AG20443 (cell line): ENCODE data around the gene GRK7.
"Not testable (repeated sequence)": the region's sequence is repeated elsewhere in the genome, so short reads cannot be mapped to it uniquely, and the experiment has no call there.

Experiments used
- DNase-seq: peaks from one replicate; pipeline ENCODE4 v3.0.0; 2012; ENCODE audit warnings: low spot score, mixed read lengths

Gene GRK7

GRCh38 chr3:141754032-141754431, 9.2 kb upstream of the GRK7 start:
- DNase-seq = no peak

- DNase-seq = not testable (repeated sequence)
Observed at GRCh38 chr3:141762552-141762951, 656 bp upstream of the GRK7 start.

GRCh38 chr3:141764045-141764444, 837 bp downstream of the GRK7 start:
- DNase-seq = no peak

GRCh38 chr3:141764465-141764864, 1.3 kb downstream of the GRK7 start:
- no peak for DNase-seq

GRCh38 chr3:141764986-141765385, 1.8 kb downstream of the GRK7 start:
- no peak for DNase-seq

DNA sequence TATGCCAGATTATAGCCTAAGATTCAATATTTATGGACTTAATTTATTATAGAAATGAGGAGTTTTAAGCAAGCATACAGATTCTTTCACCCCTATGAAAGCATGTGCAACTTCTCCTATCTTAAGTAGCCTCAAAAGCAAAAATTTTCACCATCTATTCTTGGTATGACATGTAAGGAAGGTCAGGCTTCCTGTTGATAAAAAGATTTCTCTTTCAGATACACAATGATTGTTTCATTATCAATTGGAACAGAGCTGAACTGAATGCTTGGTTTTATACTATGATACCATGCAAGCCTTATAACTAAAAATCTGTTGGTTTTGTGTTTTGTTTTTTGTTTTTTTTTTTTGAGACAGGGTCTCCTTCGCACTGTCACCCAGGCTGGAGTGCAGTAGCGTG, 3.9 kb downstream of the GRK7 start:
- DNase-seq = no peak

DNA sequence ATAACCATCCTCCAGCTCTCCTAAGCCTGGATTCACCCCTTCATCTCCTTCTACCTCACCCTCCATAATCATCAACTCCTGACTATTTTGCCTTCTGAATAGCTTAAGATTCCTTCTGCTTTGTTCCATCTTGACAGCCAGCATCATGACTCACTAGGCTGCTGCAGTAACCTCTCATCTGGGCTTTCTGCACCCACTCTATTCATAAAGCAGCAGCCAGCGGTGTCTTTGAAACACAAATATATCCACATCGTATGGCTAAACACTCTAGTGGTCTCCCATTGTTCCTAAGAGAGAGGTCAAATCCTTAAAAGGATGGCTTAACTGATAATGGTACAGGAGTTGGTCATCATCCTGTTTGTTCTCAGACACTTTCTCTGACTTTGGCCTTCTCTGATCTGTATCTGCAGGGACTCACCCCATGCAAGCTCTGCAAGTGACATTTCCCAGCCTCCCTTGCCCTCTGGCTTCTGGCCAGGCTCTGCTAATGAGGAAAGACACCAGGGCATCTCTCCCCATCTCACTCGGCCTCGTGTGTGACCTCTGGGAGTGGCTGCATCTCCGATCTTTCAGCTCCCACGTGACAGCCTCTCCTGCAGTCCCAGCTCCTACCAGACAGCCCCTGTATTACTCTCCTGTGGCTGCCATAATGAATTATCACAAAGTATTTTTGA, 6.2 kb downstream of the GRK7 start:
- DNase-seq = no peak

- no peak for DNase-seq
Observed at GRCh38 chr3:141773676-141774075, 10.5 kb downstream of the GRK7 start.

DNA sequence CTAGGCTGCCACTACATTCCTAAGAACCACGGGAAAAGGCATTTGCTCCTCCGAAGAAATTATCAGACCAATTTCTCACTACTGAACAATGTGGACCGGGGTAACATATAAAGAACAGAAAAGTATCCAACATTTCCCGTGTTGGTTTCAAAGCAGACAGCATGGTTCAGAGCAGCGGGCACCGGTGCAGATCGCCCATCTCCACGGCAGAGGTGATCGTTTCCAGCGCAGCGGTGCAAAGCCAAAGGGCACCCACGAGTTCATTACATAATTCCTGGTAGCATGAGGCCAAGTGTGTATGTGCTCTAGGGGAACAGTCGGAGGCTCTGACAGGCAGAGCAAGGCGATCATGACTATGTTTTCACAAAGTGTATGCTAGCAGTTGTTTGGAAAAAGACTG, 13.2 kb downstream of the GRK7 start:
- DNase-seq = no peak

DNA sequence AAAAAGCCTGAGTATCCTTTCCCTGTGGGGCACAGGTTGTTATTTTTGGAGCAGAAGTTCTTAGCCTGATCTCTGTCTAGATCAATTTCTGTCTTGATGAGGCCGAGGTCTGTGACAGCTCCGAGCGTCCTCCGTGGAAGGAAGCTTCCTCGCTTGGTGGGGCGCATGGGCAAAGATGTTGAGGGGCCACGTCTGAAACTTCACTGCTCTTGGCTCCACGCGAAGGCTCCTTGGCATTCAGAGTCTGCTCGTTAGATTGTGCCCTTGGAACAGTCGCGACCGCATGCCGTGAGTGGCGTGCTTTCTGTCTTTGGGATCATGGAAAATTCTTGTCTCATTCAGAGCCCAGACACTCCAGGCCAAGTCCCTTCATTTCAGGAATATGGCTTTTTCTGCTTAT, 13.7 kb downstream of the GRK7 start:
- no peak for DNase-seq

DNA sequence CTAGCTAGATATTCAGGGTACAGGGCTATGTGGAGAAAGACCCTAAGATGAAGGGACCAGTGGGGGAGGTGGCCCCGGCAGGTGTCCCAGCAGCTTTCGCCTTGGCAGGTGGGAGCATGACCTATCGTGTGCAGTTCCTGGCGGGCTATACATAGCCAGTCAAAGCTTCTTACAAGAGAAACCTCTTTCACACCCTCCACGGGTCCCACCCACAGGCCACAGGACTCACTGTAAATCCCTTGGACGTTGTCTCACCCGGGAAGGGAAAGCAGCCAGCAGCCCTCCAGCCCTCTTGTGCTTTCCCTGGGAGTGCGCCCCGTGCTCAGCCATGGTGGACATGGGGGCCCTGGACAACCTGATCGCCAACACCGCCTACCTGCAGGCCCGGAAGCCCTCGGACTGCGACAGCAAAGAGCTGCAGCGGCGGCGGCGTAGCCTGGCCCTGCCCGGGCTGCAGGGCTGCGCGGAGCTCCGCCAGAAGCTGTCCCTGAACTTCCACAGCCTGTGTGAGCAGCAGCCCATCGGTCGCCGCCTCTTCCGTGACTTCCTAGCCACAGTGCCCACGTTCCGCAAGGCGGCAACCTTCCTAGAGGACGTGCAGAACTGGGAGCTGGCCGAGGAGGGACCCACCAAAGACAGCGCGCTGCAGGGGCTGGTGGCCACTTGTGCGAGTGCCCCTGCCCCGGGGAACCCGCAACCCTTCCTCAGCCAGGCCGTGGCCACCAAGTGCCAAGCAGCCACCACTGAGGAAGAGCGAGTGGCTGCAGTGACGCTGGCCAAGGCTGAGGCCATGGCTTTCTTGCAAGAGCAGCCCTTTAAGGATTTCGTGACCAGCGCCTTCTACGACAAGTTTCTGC, 15.0 kb downstream of the GRK7 start:
- DNase-seq = peak; percentile 2

DNA sequence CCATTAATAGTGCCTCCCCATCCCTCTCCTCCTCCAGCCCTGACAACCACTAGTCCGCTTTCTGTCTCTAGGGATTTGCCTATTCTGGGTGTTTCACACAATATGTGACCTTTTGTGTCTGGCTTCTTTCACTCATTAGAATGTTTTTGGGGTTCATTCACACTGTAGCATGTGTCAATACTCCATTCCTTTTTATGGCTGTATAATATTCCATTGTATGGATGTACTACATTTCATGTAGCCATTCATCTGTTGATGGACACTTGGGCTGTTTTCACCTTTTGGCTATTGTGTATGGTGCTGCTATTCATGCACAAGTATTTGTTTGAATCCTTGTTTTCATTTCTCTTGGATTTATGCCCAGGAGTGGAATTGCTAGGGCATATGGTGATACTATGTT, 16.5 kb downstream of the GRK7 start:
- DNase-seq = no peak

- peak; percentile 6 for DNase-seq
Observed at GRCh38 chr3:141782386-141782932, 19.3 kb downstream of the GRK7 start.

DNA sequence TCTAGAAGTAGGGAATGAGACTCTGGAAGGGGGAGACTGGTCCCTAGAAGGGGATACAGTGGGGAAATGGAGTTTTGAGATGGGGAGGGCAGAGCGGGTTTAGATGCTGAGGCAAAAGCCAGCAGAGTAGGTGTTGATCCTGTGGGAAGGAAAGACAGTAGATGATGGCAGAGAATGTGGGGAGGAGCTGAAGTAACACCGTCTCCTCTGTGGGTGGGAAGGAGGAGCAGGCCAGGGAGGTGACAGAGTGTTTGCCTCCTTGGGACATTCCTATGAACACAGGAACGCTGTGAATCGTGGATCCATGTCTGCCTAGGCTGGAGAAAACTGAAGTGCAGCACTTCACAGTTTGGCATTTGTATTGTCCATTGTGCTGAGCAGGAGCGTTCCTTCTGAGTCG, 20.4 kb downstream of the GRK7 start:
- no peak for DNase-seq

GRCh38 chr3:141784096-141784495, 20.9 kb downstream of the GRK7 start:
- no peak for DNase-seq

DNA sequence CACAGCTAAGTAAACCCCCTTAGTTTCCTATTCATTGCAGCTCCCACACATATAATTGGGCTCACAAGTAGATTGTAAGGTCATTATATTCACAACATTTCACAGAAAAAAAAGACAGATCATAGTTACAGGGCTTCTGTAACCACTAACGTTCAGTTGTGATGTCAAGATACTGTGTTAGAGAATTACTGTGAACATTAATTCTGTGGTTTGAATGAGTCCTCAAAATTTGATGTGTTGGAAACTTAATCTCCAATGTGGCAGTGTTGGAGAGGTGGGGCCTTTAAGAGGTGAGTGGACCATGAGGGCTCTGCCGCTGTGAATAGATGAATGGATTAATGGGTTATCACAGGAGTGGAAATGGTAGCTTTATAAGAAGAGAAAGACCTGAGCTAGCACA, 21.3 kb downstream of the GRK7 start:
- DNase-seq = no peak

DNA sequence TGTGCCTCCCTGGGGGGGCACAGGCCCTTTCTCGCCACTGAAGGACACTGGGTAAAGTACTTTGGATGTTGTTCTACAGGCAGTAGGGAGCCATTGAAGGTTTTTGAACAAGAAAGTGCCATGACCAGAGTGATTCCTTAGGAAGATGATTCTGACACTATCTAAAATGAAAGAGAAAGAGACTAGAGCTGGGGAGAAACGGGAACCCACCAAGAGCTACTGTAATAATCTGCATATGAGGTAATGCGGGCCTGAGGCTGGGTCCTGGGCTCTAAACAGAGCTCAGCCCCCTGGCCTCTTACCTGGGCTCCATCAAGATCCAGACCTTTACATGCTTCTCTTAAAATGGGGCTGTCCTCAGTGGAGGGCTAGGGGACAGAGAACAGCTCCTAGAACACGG, 24.9 kb downstream of the GRK7 start:
- DNase-seq = no peak

- not testable (repeated sequence) for DNase-seq
Observed at GRCh38 chr3:141788750-141789149, 25.5 kb downstream of the GRK7 start.

GRCh38 chr3:141789281-141789680, 26.1 kb downstream of the GRK7 start:
- DNase-seq = no peak

DNA sequence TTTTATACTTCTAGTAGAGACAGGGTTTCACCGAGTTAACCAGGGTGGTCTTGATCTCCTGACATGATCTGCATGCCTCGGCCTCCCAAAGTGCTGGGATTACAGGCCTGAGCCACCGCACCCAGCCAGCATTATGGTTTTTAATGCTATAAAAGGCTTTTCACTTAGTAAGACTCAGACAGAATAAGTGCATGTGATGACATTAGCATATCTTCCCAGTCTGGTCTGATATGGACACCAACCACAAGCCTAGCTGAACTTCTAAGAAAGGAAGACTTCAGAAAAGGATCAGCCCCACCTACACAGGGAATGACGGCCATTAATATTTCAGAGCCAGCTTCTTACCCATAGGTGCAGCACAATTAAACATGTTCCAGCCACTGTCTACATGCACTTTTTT, 27.0 kb downstream of the GRK7 start:
- DNase-seq = no peak

DNA sequence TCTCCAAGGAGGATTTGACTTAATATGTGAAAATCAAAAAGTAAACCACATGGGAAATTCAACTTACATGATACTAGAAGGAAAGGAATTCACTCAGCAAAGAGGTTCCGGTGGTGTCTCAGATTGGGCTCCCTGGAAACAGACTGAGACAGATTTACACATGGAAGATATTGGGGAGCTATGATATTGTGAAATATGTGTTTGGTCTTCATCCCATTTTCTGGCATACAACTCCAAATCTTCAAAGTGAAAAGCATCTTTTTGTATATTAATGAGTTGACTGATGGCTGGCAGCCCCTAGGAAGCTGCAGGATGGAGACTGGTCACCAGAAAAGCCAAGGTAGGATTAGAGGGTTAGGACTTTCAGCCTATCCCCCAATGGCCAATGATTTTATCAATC, 29.3 kb downstream of the GRK7 start:
- DNase-seq = no peak

DNA sequence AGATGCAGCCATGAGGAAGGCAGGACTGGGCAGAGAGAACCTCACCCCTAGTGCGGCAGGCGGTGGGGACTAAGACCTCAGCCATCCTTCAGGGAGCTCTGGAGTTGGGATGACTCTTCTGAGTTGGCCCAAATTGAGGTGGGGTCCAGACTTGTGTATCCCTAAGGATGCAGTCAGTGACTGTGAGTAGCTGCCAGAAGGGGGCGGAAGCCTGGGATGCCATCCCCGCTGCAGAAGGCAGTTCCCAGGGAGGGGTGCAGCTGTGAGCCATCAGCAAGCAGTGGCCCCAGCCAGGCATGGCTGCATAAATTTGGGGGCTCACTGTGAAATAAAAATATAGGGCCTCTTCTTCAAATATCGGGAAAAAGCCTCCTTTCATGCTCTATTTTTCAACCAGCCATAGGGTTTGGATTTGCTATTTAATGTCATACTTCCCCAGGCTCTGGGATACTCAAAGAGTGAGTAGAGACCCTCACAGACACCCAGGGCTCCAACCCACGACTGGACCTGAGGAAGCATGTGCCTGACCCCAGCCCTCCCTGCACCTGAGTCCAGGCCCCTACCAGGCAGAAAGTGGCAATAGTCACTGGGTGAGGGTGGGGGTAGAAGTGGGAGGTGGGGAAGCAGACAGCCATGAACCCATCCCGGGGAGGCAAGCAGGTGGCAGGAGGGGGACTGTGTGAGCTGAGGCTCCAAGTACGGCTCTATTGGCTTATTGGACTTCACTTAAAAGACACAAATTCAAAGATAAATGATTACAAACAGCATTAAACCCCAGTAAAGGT, 30.5 kb downstream of the GRK7 start:
- DNase-seq = no peak

- DNase-seq = no peak
Observed at GRCh38 chr3:141795276-141795675, 32.1 kb downstream of the GRK7 start.
